ENCODE measurements around the gene RBP4. TPM values are rescaled to one million over a fixed set of nuclear protein-coding genes. Genes with fewer than 3 reads are reported as not detected.

Gene RBP4
- total RNA-seq, 2 donors from 2014 or later, result 8.3 to 10.1 TPM

DNA sequence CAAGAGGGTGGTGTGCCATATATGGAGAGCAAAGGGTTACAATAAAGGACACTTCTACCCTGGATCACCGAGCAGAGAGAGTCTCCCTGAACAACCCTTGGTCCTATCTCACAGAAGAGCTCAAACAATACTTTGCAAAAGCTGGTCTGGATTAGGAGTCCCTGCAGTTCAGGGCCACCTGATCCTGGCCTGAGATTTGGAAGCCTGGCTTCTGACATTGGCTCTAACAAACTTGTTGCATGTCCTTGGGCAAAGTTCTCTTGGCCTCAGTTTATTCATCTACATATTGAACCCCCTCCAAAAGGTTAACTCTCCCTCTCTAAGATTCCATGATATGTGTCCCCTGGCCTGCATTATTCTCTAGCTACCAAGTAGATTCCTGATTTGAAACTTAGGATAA, 1.7 kb downstream of the RBP4 start:
- no peak for ATAC-seq

GRCh38 chr10:93598157-93598556, 2.9 kb downstream of the RBP4 start:
- intact Hi-C loops (cut with DNase I, micrococcal nuclease), result no loop called here
- ATAC-seq (no peak), DNase-seq (no peak)

More for the DNA sequence above, 1.7 kb downstream of the RBP4 start:
- DNase-seq, result no peak
- intact Hi-C loops (cut with DNase I, micrococcal nuclease), result no loop called here

- intact Hi-C loops (cut with DNase I, micrococcal nuclease), result no loop called here
- no peak for ATAC-seq
Observed at GRCh38 chr10:93597075-93597599, 3.9 kb downstream of the RBP4 start.

GRCh38 chr10:93596539-93596938, 4.5 kb downstream of the RBP4 start:
- DNase-seq (no peak), ATAC-seq (no peak)
- intact Hi-C loops (cut with DNase I, micrococcal nuclease), result no loop called here

More at GRCh38 chr10:93597075-93597599, 3.9 kb downstream of the RBP4 start:
- DNase-seq, result no peak

GRCh38 chr10:93595378-93596161, 5.5 kb downstream of the RBP4 start:
- intact Hi-C loops (cut with DNase I, micrococcal nuclease), result no loop called here
- DNase-seq (no peak), ATAC-seq (no peak)

DNA sequence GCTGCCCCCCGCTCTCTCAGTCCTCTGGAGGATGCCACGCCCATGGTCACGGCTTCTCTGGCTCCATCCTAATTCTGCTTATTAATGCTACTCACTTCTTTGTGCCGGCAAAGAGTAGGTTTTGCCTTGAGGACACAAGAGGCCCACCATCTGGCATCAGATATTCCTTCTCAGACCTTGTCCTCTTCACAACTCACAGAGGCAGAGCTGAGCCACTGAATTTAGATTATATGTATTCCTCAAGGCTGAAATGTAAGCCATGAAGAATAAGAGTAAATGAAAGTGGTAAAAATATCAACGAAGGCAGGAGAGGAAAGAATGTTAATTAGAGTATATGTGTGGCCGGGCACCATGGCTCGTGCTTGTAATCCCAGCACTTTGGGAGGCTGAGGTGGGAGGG, 6.5 kb downstream of the RBP4 start:
- intact Hi-C loops (cut with DNase I, micrococcal nuclease), result no loop called here
- ATAC-seq, result no peak
- no peak for DNase-seq

GRCh38 chr10:93593749-93594148, 7.3 kb downstream of the RBP4 start:
- intact Hi-C loops (cut with DNase I, micrococcal nuclease), result no loop called here
- DNase-seq, result no peak
- no peak for ATAC-seq

GRCh38 chr10:93593254-93593653, 7.8 kb downstream of the RBP4 start:
- DNase-seq, result no peak
- intact Hi-C loops (cut with DNase I, micrococcal nuclease), result no loop called here
- no peak for ATAC-seq

- intact Hi-C loops (cut with DNase I, micrococcal nuclease), result no loop called here
- DNase-seq (peak; percentile 61 to 68), ATAC-seq (peak; percentile 92)
Observed at GRCh38 chr10:93591065-93591808, 9.8 kb downstream of the RBP4 start.

DNA sequence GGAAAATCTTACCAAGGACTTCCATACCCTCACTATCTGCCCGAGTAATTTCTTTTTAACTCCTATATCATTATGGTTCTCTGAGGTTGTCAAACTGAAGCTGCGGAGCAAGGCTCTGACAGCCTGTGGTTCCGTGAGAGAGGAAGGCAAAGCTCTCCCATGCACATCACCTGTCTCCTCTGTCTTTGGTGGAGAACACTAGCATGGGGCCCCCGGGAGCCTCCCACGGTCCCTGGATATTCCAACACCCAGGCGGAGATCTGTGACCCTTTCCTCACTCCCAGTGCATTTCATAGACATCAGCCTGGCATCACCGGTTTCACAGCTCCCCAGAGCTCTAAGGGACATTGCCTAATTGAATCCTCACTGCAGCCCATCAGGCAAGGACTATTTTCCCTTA, 10.4 kb downstream of the RBP4 start:
- intact Hi-C loops (cut with DNase I, micrococcal nuclease), result no loop called here
- DNase-seq, result no peak
- no peak for ATAC-seq

GRCh38 chr10:93589648-93590562, 11.1 kb downstream of the RBP4 start:
- DNase-seq, result no peak
- intact Hi-C loops (cut with DNase I, micrococcal nuclease), result no loop called here
- no peak for ATAC-seq

DNA sequence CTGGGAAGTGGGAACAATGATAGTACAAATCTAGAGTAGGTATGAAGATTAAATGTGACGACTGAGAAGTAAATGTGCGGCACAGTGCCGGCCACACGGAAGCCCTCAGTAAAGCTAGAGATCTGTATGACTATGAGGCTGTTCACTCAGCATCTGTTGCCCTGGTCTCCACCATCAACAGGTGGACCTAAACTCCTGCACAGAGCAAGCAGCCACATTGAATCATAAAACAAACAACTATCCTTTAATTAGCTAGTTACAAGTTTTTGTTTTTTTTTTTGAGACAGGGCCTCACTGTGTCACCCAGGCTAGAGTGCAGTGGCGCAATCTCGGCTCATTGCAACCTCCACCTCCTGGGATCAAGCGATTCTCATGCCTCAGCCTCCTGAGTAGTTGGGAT, 16.6 kb downstream of the RBP4 start:
- intact Hi-C loops (cut with DNase I, micrococcal nuclease), result no loop called here
- DNase-seq (no peak), ATAC-seq (no peak)

- DNase-seq, result no peak
- intact Hi-C loops (cut with DNase I, micrococcal nuclease), result no loop called here
- no peak for ATAC-seq
Observed at GRCh38 chr10:93580828-93581227, 20.2 kb downstream of the RBP4 start.

DNA sequence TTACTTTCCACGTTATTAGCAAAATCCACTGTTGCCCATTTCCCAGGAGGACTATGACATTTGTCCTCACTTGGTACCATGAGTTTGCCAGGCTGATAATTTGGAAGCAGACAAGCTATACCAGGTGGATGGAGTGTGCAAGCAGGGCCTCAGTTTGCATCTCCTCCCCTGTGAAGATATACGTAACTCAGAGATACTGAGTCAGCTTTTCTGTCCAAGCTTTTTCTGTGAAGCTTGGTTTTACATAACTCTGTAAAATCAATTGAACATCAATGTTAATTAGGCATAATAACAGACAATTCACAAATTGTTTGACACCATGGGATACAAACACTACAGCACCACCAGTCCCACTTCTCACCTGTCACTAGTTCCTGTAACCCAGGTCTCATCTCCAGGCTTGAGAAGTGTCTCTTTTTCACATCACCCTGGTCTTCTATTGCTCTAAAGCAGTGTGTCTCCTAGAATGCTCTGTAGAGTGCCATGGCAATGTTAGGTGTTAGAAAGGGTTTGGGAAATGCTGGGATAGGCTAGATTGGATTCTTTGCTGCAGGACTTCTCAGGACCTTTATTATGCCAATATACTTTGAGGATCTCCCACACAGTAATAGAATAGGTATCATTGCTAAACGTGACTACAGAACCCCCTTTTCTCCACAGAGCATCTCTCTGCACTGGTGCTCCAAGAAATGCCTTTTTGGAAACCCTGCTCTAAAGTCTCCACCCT, 20.9 kb downstream of the RBP4 start:
- no peak for ATAC-seq
- no peak for DNase-seq
- intact Hi-C loops (cut with DNase I, micrococcal nuclease), result no loop called here

DNA sequence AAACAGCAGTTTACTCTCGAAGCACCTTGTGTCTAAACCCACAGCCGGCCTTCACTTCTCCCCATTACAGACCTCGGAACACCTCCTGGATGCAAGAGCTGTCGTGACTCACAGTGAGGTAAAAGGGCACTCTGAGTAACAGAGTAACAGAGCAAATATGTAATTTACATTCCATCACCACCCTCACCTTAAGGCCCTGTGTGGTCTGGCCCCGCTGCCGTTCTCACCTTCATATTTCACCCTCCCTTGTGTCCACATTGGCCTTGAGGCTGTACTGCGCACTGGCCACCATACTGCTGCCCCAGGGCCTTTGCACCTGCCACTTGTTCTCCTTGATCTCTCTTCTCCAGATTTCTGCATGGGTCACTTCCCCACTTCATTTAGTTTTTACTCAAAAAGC, 21.9 kb downstream of the RBP4 start:
- intact Hi-C loops (cut with DNase I, micrococcal nuclease), result no loop called here
- peak; percentile 64 for ATAC-seq
- DNase-seq, result no peak

DNA sequence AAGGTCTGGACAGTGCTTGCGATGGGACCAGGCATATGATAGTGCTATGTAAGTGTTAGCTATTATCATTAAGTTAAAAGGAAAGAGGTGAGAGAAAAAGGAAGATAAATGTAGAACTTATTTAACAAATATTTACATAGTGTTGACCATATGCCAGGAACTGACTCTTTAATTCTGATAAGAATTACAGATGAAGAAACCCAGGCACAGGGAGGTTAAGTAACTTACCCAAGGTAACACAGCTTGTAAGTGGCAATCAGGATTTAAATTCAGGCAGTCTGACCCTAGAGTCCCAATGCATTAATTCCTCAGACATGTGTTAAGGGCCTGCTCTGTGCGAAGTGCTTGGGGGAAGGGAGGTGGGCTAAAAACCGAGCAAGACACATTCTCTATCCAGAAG, 23.5 kb downstream of the RBP4 start:
- intact Hi-C loops (cut with DNase I, micrococcal nuclease), result no loop called here
- ATAC-seq (peak; percentile 10), DNase-seq (no peak)

DNA sequence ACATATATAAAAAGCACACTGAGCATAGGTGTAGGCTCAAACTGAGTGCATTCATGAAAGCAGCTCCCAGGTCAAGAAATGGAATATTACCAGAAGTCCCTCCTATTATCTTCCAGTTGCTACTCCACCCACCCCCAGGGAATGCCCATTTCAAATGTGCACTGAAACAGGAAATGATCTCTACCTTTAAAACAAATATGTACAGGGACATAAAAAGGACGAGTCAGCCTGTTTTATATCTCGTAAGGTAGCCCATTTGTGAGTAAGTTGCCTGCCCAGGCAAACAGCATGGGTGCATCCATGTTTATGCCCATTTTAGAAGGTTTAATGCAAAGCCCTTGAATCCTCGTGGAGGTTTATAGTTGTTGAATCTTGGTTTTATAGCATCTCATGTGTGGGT, 24.1 kb downstream of the RBP4 start:
- ATAC-seq (peak; percentile 77), DNase-seq (peak; percentile 29 to 54)
- intact Hi-C loops (cut with DNase I, micrococcal nuclease), result no loop called here

- ATAC-seq (no peak), DNase-seq (no peak)
- intact Hi-C loops (cut with DNase I, micrococcal nuclease), result no loop called here
Observed at GRCh38 chr10:93573924-93574323, 27.1 kb downstream of the RBP4 start.
